ENCODE measurements around the gene MTA1. TPM values are rescaled to one million over a fixed set of nuclear protein-coding genes. Genes with fewer than 3 reads are reported as not detected.

The MTA1 gene
- total and polyA plus RNA-seq, 10 of the 15 experiments (the other 5 are each of a cell fraction or from before 2014, with no cell fraction given): 0.14 to 162 (median 30.6) TPM

GRCh38 chr14:105495990-105496830 lies 76.6 kb downstream of the MTA1 start:
- Histone ChIP-seq H4K20me1 (ENCODE audit: control insufficient read depth, insufficient read depth) (no peaks in the 10 kb centered on the region), H3K79me2 (ENCODE audit: control insufficient read depth, insufficient read depth, low read length) (peaks cover 5% of the 10 kb centered on the region), H3K9me3 (replicated peaks; ENCODE audit: control insufficient read depth, insufficient read depth, low read length) (no peaks in the 10 kb centered on the region), H2AFZ (ENCODE audit: control insufficient read depth, low read depth, low read length) (no peak overlapping the region), H3K27ac (ENCODE audit: control insufficient read depth, insufficient read depth) (no peak overlapping the region), H3K36me3 (ENCODE audit: control insufficient read depth in 2 of 2, insufficient read depth in 2 of 2, low read length in 1 of 2) (no peaks in the 10 kb centered on the region; a peak in 1 of 4 replicates), H3K9ac (ENCODE audit: control insufficient read depth, insufficient read depth, low read length) (no peak overlapping the region), H3K27me3 (replicated peaks in 1 of 2; ENCODE audit: control insufficient read depth in 2 of 2, insufficient read depth in 2 of 2, low read length in 1 of 2) (no peaks in the 10 kb centered on the region), H3K4me2 (ENCODE audit: control insufficient read depth, insufficient read depth) (no peak overlapping the region), H3K4me3 (no peak overlapping the region), H3K4me1 (ENCODE audit: control insufficient read depth, insufficient read depth, low read length) (peaks cover 7% of the 10 kb centered on the region)
- DNase-seq (ENCODE audit: low read depth, low spot score): no peak
- 86% methylated on average over 15 of the region's 18 CpGs for WGBS (ENCODE audit: insufficient coverage, insufficient replicate concordance, low lambda C conversion rate, missing lambda C conversion rate)
- SMC1A ChIA-PET (ENCODE audit: uncharacterized antibody, unreplicated experiment): no interaction called here
- FAIRE-seq: no peak
- BruUV-seq (replicated peaks): no TSS peak
- CTCF ChIA-PET: interaction anchor here (1.1 kb wide), 1 partner anchor 15 kb away, joined by 3 read pairs; no protein-coding TSS in a partner anchor
- POLR2A ChIA-PET: no interaction called here
- TF ChIP-seq MXI1 (IDR thresholded peaks at IDR 0.05; ENCODE audit: low read depth, low read length) (no peak), MTA2 (IDR thresholded peaks at IDR 0.05; ENCODE audit: low read depth) (no peak), POLR2A (IDR thresholded peaks at IDR 0.05; ENCODE audit: low read depth, low read length) (peak; percentile 34; the same call in 1 of the 2 replicates), CHD1 (IDR thresholded peaks at IDR 0.05; ENCODE audit: low read depth, low read length) (no peak), YBX1 (IDR thresholded peaks at IDR 0.05) (no peak), DPF2 (IDR thresholded peaks at IDR 0.05) (no peak), STAT3 (IDR thresholded peaks at IDR 0.05; ENCODE audit: low read depth, low read length) (no peak), PML (IDR thresholded peaks at IDR 0.05; ENCODE audit: low read length) (no peak)
- no peak for ATAC-seq
- RAD21 ChIA-PET (ENCODE audit: unreplicated experiment): no interaction called here
- in situ Hi-C loops (cut with MboI): no loop called here
- intact Hi-C loops (cut with micrococcal nuclease; ENCODE audit: unreplicated experiment): no loop called here
